GM23338 (cell line): ENCODE data around the gene STRIP1. TPM values are rescaled to one million over a fixed set of nuclear protein-coding genes. Genes with fewer than 3 reads are reported as not detected.

Source experiments
- ATAC-seq: fragments of 200-7000 bp; cut with Tn5 transposase; 3 replicates; pipeline ENCODE4 v1.9.1; 2020
- DNase-seq: peaks from one replicate; pipeline ENCODE4 v3.0.0-alpha.2; 2015; ENCODE audit warnings: low spot score
- H2AFZ ChIP-seq: fragments of 200-600 bp; sonication (generic); 2 replicates; pipeline ENCODE4 v1.8.0; 2016; ENCODE audit warnings: antibody characterized with exemption, mild to moderate bottlenecking, moderate library complexity
- H3F3A ChIP-seq: fragments of 200-600 bp; sonication (generic); replicated peaks from 2 replicates; pipeline ENCODE4 v1.8.0; 2017; ENCODE audit warnings: antibody characterized with exemption, mixed run types, low read depth
- H3K27ac ChIP-seq: fragments of 200-600 bp; sonication (generic); 2 replicates; pipeline ENCODE4 v1.6.1; 2016; ENCODE audit warnings: low read depth
- H3K27me3 ChIP-seq: fragments of 200-600 bp; sonication (generic); 2 replicates; pipeline ENCODE4 v1.8.0; 2016; ENCODE audit warnings: mild to moderate bottlenecking, mixed run types, moderate library complexity; ENCODE audit not compliant: insufficient read depth
- H3K36me3 ChIP-seq: fragments of 200-600 bp; sonication (generic); 2 replicates; pipeline ENCODE4 v1.8.0; 2016; ENCODE audit warnings: mild to moderate bottlenecking; ENCODE audit not compliant: insufficient read depth
- H3K4me1 ChIP-seq: fragments of 200-600 bp; sonication (generic); 2 replicates; pipeline ENCODE4 v1.8.0; 2016; ENCODE audit warnings: mild to moderate bottlenecking, moderate library complexity; ENCODE audit not compliant: insufficient read depth
- H3K4me2 ChIP-seq: fragments of 200-600 bp; sonication (generic); 2 replicates; pipeline ENCODE4 v1.7.1; 2017; ENCODE audit warnings: mixed run types
- H3K4me3 ChIP-seq: fragments of 200-600 bp; sonication (generic); 2 replicates; pipeline ENCODE4 v1.6.1; 2016; ENCODE audit warnings: mixed run types
- H3K79me2 ChIP-seq: fragments of 200-600 bp; sonication (generic); replicated peaks from 2 replicates; pipeline ENCODE4 v1.8.0; 2017; ENCODE audit warnings: mild to moderate bottlenecking; ENCODE audit not compliant: insufficient read depth
- H3K9me2 ChIP-seq: fragments of 200-600 bp; sonication (generic); 2 replicates; pipeline ENCODE4 v1.8.0; 2017; ENCODE audit not compliant: insufficient read depth
- H4K20me1 ChIP-seq: fragments of 200-600 bp; sonication (generic); replicated peaks from 2 replicates; pipeline ENCODE4 v1.8.0; 2017; ENCODE audit warnings: mild to moderate bottlenecking; ENCODE audit not compliant: insufficient read depth
- H3K27ac Mint-ChIP-seq: 2 replicates; pipeline ENCODE4 v1.8.0; 2020; ENCODE audit warnings: inconsistent platforms, mild to moderate bottlenecking, moderate library complexity, mixed read lengths
- H3K27me3 Mint-ChIP-seq: 3 replicates; pipeline ENCODE4 v1.8.0; 2022; ENCODE audit warnings: low read depth, mild to moderate bottlenecking, moderate library complexity, mixed read lengths, inconsistent platforms; ENCODE audit not compliant: insufficient read depth, poor library complexity
- H3K36me3 Mint-ChIP-seq: 3 replicates; pipeline ENCODE4 v1.8.0; 2021; ENCODE audit warnings: low read depth, mild to moderate bottlenecking, inconsistent platforms, moderate library complexity, mixed read lengths
- H3K4me1 Mint-ChIP-seq: 3 replicates; pipeline ENCODE4 v1.8.0; 2020; ENCODE audit warnings: mild to moderate bottlenecking, inconsistent platforms, mixed read lengths
- H3K4me3 Mint-ChIP-seq: 3 replicates; pipeline ENCODE4 v1.8.0; 2021; ENCODE audit warnings: moderate library complexity, mild to moderate bottlenecking, inconsistent platforms, mixed read lengths
- H3K9me3 Mint-ChIP-seq: 3 replicates; pipeline ENCODE4 v1.8.0; 2020; ENCODE audit warnings: moderate library complexity, mild to moderate bottlenecking, inconsistent platforms, mixed read lengths
- CTCF ChIP-seq, 2 experiments: fragments of 200-600 bp in 1 of 2; sonication (generic) in 1 of 2; conservative IDR thresholded peaks; 2 replicates each; pipeline versions ENCODE4 v1.5.1 to v1.6.1; 2016 to 2017; ENCODE audit warnings: antibody characterized with exemption in 2 of 2, low read depth in 2 of 2, mild to moderate bottlenecking in 2 of 2, moderate library complexity in 1 of 2
- ETS1 ChIP-seq: IDR thresholded peaks from 2 replicates; pipeline ENCODE4 v1.6.1; 2016; ENCODE audit warnings: antibody characterized with exemption
- EZH2 ChIP-seq: fragments of 200-600 bp; sonication (generic); IDR thresholded peaks from one replicate; pipeline ENCODE4 v1.8.0; 2017; ENCODE audit warnings: antibody characterized with exemption, mild to moderate bottlenecking, low read depth; ENCODE audit not compliant: unreplicated experiment
- EZH2phosphoT487 ChIP-seq: fragments of 200-600 bp; sonication (generic); IDR thresholded peaks from one replicate; pipeline ENCODE4 v1.8.1; 2018; ENCODE audit warnings: antibody characterized with exemption; ENCODE audit not compliant: unreplicated experiment
- NANOG ChIP-seq: IDR thresholded peaks from 2 replicates; pipeline ENCODE4 v1.6.1; 2016; ENCODE audit warnings: antibody characterized with exemption, borderline replicate concordance
- POLR2AphosphoS5 ChIP-seq: IDR thresholded peaks from 2 replicates; pipeline ENCODE4 v1.6.1; 2016; ENCODE audit warnings: antibody characterized with exemption, low read depth
- REST ChIP-seq: IDR thresholded peaks from one replicate; pipeline ENCODE4 v1.6.1; 2018; ENCODE audit warnings: antibody characterized with exemption; ENCODE audit not compliant: unreplicated experiment
- polyA plus RNA-seq: library from polyadenylated mRNA; unstranded; fragments of >200 nt; fragmentation: Nextera tagmentation; extraction: Ambion mirVana; gene quantifications from 2 replicates; pipeline ENCODE4 v1.2.1, GENCODE V29; 2016
- total RNA-seq: library from RNA; depleted of rRNA; stranded (reverse); fragments of >200 nt; shearing (Covaris generic); gene quantifications from 2 replicates; pipeline ENCODE4 v1.2.3, GENCODE V29; 2014

STRIP1 gene
- total and polyA plus RNA-seq, 2 experiments from 2014 or later = 17.2 to 50.6 TPM

GRCh38 chr1:110083061-110083865 is 48.8 kb downstream of the STRIP1 start:
- TF ChIP-seq CTCF (conservative IDR thresholded peaks at IDR 0.05; ENCODE audit: low read depth in 2 of 2) (no peak), ETS1 (no peak), EZH2phosphoT487 (no peak), NANOG (no peak), EZH2 (peak; percentile 93), REST (no peak)
- Histone ChIP-seq H3K27ac (no peak overlapping the region), H3K9me2 (no peaks in the 10 kb centered on the region), H3F3A (no peaks in the 10 kb centered on the region), H3K4me3 (peak overlapping the region; percentile 63), H4K20me1 (peaks cover 7% of the 10 kb centered on the region; the same call in 1 of the 2 replicates), H2AFZ (0 out of 2 replicates have a peak overlapping the region, but pooled peaks have one; percentile 34), H3K36me3 (no peaks in the 10 kb centered on the region), H3K79me2 (no peaks in the 10 kb centered on the region), H3K4me2 (peak overlapping the region; percentile 85), H3K27me3 (peaks cover 81% of the 10 kb centered on the region), H3K4me1 (peaks cover 21% of the 10 kb centered on the region)
- Mint-ChIP-seq H3K4me1 (peaks cover 26% of the 10 kb centered on the region), H3K4me3 (peak overlapping the region; percentile 74), H3K27ac (no peak overlapping the region), H3K36me3 (no peaks in the 10 kb centered on the region; the same call in 2 of the 3 replicates), H3K27me3 (peaks cover 78% of the 10 kb centered on the region), H3K9me3 (no peaks in the 10 kb centered on the region)
- peak; percentile 17 for ATAC-seq
- DNase-seq = peak; percentile 59

GRCh38 chr1:110083866-110084226 is 49.4 kb downstream of the STRIP1 start:
- Histone ChIP-seq H3K27me3 (peaks cover 81% of the 10 kb centered on the region), H3K27ac (no peak overlapping the region), H3K36me3 (no peaks in the 10 kb centered on the region), H3K4me3 (peak overlapping the region; percentile 63), H3K4me2 (peak overlapping the region; percentile 85), H4K20me1 (peaks cover 7% of the 10 kb centered on the region; the same call in 1 of the 2 replicates), H2AFZ (0 out of 2 replicates have a peak overlapping the region, but pooled peaks have one; percentile 52), H3F3A (no peaks in the 10 kb centered on the region), H3K79me2 (no peaks in the 10 kb centered on the region), H3K4me1 (peaks cover 21% of the 10 kb centered on the region), H3K9me2 (no peaks in the 10 kb centered on the region)
- Mint-ChIP-seq H3K4me3 (peak overlapping the region; percentile 74), H3K4me1 (peaks cover 26% of the 10 kb centered on the region), H3K27ac (no peak overlapping the region), H3K9me3 (no peaks in the 10 kb centered on the region), H3K36me3 (no peaks in the 10 kb centered on the region; the same call in 2 of the 3 replicates), H3K27me3 (peaks cover 75% of the 10 kb centered on the region)
- TF ChIP-seq POLR2AphosphoS5 = no peak
- TF ChIP-seq EZH2phosphoT487 = peak; percentile 65
- ATAC-seq (peak; percentile 38), DNase-seq (peak; percentile 27)
